HG03520 (cell line): ENCODE results near the gene ZNF888.
"Not testable (repeated sequence)": the region's sequence is repeated elsewhere in the genome, so short reads cannot be mapped to it uniquely, and the experiment has no call there.

Source experiments
- ATAC-seq: cut with Tn5 transposase; IDR thresholded peaks from one replicate; pipeline ENCODE4 v1.9.1; 2021; ENCODE audit warnings: mild to moderate bottlenecking, moderate library complexity; ENCODE audit not compliant: unreplicated experiment

Gene ZNF888

GRCh38 chr19:52922841-52923777, at the start of gene ZNF888:
Gene ZNF888 (minus strand): TSS chr19:52923428. CDS start chr19:52917873, 5,555 bp downstream.
- ATAC-seq: peak; percentile 68

DNA sequence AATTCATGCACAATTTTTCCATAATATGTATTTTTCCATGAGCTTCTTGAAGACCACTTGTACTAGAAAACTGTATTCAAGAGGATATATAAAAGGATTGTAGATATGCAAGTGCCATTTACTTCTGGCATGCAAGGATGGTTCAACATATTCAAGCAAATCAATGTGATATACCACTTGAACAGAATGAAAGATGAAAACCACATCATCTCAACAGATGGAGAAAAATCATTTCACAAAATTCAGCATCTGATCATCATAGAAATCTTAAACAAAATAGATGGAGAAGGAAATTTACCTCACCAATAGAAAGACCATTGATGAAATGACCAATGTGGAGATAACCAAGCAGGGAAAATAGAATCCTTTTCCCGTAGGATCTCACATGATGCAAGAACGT, 44.5 kb upstream of the ZNF888 start:
- no peak for ATAC-seq

DNA sequence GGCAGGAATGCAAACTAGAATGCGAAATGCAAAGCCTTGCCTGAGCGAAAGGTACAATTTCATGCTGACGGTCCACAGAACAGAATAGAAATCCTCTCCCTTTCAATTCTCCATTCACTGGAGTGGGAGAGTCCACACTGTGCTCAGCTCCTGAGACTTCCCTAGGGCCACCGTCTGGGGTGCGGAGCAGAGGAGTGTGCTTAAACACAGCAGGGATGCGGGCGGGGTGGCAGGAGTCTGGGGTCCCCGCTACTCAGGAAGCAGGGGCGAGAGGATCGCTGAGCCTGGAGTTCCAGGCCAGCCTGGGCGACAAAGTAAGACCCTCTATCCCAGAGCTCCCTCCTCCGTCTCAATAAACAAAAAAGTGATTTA, 40.0 kb upstream of the ZNF888 start:
- no peak for ATAC-seq

DNA sequence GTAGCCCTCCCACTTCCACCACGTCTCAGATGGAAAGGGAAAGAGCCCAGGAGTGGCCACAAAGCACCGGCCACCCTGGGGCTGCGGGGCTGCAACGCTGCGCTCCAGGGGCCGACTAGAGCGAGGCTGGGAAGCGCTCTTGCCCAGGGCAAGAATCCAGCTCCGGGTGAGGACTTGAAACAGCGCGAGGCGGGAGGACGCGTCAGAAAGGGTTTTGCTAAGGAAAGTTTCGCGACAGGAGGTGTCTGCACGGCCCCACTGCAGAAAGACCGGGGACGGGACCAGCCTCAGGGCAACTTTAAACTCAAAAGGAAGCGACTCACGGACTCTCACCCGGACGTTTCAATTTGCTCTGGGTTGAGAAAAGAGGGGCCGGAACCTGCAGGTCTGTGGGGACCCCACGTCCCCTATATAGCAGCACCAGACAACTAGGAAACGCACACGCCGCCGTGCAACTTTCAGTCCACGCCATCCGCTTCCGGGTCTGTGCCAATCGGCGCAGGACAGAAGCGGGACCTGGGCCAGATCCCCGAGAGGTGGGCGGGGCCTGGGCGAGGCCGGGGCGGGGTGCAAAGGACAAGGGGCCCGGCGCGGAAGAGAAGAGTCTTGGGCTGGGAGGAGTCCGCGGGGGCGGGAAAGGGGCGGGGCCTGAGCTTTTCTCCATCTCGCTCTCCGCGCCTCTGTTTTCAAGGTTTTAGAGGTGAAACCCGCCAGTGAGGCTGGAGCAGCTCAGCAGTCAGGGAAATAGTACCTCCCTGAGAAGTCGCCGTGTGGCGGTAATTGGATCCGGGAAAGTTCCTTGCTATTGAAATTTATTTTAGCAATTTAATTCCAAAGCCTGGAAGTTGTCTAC, 39.4 kb upstream of the ZNF888 start, which contains the start of gene ZNF816:
Gene ZNF816, minus strand, starts transcription at position 488 of the 853 bp plus-strand sequence. CDS start 6,792 bp downstream, outside the sequence.
- ATAC-seq: peak; percentile 96

DNA sequence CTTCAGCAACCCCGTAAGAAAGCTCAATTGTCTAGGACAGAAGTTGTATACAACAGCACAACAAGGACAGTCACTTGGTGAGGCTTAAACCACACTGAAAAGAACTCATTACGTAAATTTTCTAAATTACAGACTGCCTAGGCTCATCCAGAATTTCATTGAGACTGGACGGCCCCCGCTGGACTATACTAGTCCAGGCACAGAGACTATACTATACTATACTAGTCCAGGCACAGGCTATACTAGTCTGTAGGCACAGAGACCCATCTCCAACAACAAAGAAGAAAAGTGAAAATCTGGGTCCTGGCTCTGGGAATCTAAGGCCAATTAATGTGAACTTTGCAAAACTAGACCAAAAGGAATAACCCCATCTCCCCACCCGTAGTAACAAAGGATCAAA, 38.8 kb upstream of the ZNF888 start:
- no peak for ATAC-seq

GRCh38 chr19:52959613-52960295, 36.5 kb upstream of the ZNF888 start:
- no peak for ATAC-seq

DNA sequence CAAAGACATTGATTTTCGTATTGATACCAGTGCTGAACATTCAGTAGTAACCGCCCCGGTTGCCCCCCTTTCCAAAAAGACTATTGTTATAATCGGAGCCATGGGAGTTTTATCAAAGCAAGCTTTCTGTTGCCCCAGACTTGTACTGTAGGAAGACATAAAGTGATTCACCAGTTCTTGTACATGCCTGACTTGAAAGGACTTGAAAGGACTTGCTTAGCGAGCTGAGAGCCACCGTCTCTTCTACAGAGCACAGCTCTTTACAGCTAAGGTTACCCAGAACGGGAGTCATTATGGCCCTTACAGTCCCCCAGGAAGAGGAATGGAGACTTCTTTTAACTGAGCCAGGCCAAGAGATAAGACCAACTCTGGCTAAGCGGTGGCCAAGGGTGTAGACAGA, 34.4 kb upstream of the ZNF888 start:
- no peak for ATAC-seq

GRCh38 chr19:52956917-52957316, 33.7 kb upstream of the ZNF888 start:
- no peak for ATAC-seq

GRCh38 chr19:52949422-52949821, 26.2 kb upstream of the ZNF888 start:
- ATAC-seq: no peak

GRCh38 chr19:52948025-52948770, 25.0 kb upstream of the ZNF888 start:
- no peak for ATAC-seq

DNA sequence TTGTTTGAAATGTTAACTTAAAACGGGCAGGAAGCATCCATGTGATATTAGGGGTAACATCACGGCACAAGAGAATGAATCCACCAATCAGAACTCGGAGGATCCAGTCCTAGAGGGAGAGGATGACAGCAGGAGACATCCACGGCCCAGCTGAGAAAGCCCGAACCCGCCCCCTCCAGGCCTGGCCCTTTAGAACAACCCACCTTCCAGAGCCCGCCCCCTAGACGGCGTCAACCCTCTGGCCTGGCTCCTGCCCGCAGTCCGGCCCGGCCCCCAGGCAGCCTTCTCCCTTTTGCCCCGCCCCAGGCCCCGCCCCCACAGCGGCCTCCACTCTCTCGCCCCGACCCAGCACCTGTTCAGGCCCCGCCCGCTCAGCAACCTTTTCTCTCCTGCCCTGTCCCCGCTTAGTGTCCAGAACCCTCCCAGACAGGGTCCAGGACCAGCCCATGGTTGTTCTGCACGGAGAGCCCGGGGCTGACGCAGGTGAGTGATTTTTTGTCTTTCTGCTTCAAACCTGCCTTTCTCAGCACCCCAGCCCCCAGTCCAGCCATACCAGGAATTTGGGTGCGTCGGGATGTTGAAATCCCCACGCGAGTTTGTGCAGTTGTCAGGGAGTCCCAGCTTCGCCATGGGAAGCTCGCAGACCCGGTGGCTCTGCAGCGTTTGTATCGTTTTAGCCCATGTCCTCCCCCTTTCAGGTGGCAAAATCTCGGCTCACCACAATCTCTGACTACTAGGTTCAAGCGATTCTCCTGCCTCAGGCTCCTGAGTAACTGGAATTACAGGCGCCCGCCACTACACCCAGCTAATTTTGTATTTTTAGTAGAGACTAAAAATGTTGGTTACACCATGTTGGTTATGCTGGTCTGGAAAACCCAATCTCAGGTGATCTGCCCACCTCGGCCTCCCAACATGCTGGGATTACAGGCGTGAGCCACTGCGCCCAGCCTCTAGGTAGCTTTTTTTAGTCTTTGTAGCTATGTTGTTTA, 23.4 kb upstream of the ZNF888 start:
- ATAC-seq: no peak

DNA sequence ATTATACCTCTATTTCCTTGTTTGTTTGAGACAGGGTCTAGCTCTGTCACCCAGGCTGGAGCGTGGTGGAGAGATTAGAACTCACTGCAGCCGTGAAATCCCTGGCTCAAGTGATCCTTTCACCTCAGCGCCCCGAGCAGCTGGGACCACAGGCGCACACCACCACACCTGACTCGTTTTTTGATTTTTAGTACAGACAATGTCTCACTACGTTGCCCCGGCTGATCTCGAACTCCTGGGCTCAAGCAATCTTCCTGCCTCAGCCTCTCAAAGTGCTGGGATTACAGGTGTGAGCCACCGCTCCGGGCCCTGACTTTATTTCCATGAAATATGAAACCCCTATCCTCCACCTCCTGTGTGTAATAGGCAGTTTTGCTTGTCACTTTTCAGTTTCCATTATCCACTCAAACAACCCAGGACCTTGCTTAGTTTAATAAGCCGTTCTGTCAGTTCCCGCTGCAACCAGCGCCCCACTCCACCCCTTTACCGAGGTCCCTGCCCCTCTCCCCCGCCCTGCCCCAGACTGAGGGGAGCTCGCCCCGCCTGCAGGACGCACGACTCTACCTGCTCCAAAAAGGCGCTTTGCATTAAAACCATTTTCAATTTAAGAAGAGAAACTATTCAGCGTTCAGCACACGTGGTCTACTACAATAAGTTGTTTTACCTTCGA, 22.6 kb upstream of the ZNF888 start:
- no peak for ATAC-seq

- not testable (repeated sequence) for ATAC-seq
These were observed 21.7 kb upstream of the ZNF888 start for GRCh38 chr19:52944703-52945493.

GRCh38 chr19:52943884-52944643, 20.8 kb upstream of the ZNF888 start:
- no peak for ATAC-seq

GRCh38 chr19:52943134-52943883, 20.1 kb upstream of the ZNF888 start:
- ATAC-seq: no peak

DNA sequence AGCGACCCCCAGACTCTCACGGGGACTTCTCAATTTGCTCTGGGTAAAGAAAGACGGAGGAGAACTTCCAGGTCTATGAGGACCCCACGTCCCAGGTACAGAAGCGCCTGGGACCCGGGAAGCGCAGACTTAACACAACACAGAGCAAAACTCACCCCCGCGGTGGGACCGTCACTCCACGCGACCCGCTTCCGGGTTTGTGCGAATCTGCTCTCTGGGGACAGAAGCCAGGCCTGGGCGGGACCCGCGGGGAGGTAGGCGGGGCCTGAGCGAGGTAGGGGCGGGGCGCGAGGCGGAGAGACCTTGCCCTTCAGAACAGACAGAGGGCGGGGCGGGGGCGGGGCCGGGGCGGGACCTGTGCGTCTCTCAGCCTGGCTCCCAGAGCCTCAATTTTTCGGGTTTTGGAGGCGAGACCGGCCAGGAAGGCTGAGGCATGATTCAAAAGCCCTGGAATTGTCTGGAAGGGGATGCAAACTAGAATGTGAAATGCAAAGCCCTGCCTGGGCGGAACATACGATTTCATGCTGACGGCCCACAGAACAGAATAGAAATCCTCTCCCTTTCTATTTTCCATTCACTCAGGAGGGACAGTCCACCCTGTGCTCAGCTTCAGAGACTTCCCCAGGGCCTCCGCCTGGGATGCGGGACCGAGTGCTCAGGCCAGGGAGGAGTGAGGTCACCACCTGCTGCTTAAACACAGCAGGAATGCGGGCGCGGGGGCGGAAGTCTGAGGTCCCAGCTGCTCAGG, 19.3 kb upstream of the ZNF888 start:
- ATAC-seq: peak; percentile 93
